DMS79 (cell line): Measurements from ENCODE around the gene VARS1.
A peak's percentile ranks its signal among the peaks of the same experiment; 100 is the strongest.
"Not testable (repeated sequence)": the region's sequence is repeated elsewhere in the genome, so short reads cannot be mapped to it uniquely, and the experiment has no call there.

Experiments used
- DNase-seq: peaks from one replicate; lab custom pipeline; 2025; lab: John Stamatoyannopoulos, UW

The VARS1 gene

GRCh38 chr6:31822036-31822821 is 26.7 kb upstream of the VARS1 start:
- no peak for DNase-seq

DNA sequence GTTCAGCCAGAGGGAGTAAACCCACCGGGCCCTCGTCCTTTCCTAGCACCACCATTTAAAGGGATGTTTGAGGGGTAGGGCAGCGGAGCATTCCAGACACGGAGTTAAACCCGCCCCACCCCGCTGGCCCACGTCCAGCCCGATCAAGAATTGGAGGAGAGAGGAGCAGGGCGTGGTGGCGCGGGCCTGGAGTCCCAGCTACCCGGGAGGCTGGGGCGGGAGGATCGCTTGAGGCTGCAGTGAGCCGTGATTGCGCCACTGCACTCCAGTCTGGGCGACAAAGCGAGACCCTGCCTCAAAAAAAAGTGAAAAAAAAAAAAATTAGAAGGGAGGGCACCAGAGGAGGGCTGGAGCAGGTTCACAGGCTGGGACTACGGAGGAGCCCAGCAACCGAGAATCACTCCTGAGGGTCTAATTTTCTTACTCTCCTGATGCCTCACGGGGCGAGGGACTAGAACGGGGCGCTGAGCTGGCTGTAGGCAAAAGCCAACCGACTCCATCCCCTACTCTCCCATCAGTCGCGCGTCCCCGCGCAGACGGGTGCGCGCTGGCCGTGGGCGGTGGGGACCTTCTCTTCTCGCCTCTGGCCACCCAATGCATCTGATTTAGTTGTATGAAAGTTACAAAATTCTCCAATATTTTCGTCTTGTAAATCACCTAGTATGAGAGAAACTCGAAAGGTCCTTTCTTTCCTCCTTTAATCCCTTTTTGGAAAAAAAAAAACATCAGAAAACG is 25.9 kb upstream of the VARS1 start:
- peak; percentile 19 for DNase-seq

DNA sequence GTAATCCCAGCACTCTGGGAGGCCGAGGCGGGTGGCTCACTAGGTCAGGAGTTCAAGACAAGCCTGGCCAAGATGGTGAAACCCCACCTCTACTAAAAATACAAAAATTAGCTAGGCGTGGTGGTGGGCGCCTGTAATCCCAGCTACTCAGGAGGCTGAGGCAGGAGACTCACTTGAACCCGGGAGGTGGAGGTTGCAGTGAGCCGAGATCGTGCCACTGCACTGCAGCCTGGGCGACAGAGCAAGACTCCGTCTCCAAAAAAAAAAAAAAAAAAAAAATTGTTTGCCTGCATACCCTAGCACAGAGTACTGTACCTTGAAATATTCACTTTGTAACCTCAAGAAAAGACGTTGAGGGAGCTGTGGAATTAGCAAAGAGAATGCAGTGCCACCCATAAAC is 24.8 kb upstream of the VARS1 start:
- DNase-seq = not testable (repeated sequence)

DNA sequence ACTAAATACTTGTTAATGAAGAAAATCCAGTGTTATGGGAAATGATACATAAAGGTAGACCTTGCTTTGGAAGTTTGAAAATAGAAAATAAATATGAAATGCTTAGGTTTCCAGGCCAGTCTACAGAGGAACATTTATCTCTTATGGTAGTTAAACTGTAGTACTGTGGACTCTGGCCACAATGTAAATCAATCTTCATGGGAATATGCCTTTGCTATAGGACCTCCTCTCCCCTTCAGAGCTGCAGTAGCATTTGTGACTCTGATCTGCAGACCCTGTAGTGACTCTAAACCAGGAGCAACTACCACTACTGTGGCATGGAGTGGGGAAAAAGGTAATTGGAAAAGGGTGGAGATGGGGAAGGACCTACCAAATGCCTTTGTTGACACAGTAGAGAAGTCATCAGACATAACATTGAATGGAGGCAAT is 24.3 kb upstream of the VARS1 start:
- no peak for DNase-seq

- DNase-seq = not testable (repeated sequence)
These were observed 22.5 kb upstream of the VARS1 start for GRCh38 chr6:31817929-31818511.

DNA sequence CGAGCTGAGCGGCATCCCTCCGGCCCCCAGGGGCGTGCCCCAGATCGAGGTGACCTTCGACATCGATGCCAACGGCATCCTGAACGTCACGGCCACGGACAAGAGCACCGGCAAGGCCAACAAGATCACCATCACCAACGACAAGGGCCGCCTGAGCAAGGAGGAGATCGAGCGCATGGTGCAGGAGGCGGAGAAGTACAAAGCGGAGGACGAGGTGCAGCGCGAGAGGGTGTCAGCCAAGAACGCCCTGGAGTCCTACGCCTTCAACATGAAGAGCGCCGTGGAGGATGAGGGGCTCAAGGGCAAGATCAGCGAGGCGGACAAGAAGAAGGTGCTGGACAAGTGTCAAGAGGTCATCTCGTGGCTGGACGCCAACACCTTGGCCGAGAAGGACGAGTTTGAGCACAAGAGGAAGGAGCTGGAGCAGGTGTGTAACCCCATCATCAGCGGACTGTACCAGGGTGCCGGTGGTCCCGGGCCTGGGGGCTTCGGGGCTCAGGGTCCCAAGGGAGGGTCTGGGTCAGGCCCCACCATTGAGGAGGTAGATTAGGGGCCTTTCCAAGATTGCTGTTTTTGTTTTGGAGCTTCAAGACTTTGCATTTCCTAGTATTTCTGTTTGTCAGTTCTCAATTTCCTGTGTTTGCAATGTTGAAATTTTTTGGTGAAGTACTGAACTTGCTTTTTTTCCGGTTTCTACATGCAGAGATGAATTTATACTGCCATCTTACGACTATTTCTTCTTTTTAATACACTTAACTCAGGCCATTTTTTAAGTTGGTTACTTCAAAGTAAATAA is 21.8 kb upstream of the VARS1 start:
- not testable (repeated sequence) for DNase-seq

GRCh38 chr6:31815025-31815838 is 19.7 kb upstream of the VARS1 start, which contains the start of the genes HSPA1A and HSPA1L:
Gene HSPA1A (plus strand): TSS chr6:31815543. CDS start chr6:31815757, 214 bp downstream.
Gene HSPA1L (minus strand): TSS chr6:31815283. CDS start chr6:31811972, 3,311 bp downstream.
- peak; percentile 90 for DNase-seq

DNA sequence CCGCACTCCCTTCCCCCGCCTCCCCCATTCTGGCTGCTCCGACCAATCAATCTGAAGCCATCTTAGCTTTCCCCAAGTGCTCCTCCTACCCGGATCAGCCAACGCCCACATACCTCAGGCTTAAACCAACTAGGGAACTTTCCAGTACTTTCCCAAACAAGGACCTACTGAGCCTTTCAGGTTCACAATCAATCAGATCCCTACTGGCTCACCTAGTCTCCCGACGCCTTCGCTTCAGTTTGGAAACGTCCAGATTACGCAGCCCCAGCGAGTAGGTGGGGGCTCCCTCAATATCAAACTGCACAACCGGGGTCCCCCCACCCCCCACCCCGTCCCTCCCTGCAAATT is 19.1 kb upstream of the VARS1 start:
- peak; percentile 89 for DNase-seq

- no peak for DNase-seq
These were observed 17.9 kb upstream of the VARS1 start for GRCh38 chr6:31813465-31813849.

GRCh38 chr6:31811645-31812044 is 16.1 kb upstream of the VARS1 start:
- DNase-seq = no peak

DNA sequence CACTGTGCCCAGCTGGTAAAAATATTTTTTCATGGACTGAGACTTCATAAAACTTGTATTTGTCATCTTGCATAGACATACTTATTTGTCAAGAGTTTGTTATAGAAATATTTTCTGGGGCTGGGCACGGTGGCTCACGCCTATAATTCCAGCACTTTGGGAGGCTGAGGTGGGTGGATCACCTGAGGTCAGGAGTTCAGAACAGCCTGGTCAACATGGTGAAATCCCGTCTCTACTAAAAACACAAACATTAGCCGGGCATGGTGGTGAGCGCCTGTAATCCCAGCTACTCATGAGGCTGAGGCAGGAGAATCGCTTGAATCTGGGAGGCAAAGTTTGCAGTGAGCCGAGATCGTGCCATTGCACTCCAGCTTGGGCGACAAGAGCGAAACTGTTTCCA is 13.0 kb upstream of the VARS1 start:
- DNase-seq = not testable (repeated sequence)

DNA sequence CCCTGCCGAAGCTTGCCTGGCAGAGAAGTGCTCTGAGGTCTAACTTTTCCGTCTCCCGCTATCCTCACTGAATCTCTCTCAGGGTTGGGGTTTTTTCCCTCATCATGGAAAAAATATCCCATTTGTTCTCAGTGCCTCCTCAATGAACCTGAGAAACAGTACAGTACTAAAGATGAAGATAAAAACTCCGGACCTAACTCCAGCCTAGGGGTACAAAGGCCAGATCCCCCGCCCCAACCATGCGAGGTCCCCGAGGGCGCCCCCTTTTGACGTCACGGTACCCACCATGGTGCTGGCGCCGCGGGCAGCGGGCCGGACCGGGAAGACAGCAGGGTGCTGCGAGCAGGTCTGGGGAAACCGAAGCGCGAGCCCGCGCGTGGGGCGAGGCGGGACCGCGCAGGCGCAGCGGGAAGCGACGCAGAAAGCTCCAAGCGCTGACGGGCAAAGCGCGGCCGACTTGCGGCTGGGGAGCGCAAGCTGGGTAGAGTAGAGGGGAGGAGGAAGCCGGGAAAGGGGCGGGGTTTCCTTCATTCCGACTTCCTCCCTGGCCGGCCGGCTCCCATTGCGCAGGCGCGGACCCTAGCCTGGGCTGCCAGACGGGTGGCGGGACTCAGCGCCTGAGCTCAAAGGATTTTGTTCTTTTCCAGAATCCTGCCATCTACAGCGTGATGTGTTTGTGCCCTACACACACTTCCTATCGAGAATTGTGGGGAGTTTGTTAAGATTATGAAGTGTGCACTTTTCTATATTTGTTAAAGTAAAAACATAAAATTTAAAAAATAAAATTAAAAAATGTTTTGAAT is 11.1 kb upstream of the VARS1 start, which contains the start of gene LSM2:
Gene LSM2 (minus strand): TSS at position 497 of the 803 bp plus-strand sequence. CDS start 209 bp downstream, at position 288.
- DNase-seq = peak; percentile 87

DNA sequence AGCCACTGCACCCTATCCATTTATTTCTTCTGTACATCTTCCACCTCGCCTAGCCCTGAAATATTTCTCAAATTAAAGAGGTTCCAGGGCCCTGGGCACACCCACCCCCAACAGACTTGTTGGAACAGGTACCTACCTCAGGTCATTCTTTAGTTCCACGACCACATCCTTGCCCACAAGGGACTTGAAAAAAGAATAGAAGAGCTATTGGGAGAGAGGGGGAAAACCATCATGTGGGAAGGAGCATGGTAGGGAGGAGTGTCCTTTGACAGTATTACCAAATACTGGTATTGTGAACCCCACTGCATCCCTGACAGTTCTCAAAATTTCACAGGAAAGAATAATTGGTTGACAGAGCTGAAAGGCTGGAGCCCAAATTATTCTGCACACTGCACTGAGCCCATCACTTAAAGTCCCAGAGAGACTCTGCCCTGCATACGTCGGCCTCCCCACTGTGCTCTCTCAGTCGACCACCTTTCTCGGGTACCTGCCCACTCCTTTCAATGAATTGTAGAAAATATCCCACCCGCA is 10.5 kb upstream of the VARS1 start:
- no peak for DNase-seq

GRCh38 chr6:31801031-31801927 is 5.7 kb upstream of the VARS1 start:
- DNase-seq = not testable (repeated sequence)

DNA sequence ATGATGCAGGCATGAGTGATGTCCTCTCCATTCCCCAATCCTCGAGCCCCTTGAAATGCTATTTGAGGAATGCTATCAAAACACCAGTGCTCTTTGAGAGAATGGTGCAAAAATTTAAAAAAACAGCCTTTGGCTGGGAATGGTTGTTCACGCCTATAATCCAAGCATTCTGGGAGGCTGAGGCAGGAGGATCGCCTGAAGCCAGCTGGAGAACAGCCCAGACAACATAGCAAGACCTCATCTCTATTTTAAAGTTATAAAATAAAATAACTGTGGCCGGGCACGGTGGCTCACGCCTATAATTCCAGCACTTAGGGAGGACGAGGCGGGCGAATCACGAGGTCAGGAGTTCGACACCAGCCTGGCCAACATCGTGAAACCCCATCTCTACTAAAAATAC is 4.2 kb upstream of the VARS1 start:
- DNase-seq = no peak

DNA sequence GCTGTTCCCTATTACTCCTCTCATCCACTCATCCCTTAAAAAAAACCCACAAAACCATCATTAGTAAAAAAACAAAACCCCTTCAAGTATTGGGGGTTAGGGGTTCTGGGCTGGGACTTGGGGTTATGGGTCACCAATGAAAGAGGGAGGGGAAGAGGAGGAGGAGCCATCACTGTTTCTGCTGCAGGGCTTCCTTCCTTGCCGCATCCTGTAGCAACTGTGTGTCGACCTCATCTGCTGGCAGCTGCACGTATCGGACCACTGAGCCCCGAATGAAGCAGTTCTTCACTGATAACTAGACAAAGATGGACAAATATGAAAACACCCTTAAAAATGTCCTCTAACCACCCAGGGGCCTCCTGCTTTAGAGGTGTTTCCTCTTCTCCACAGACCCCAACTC is 2.0 kb upstream of the VARS1 start:
- no peak for DNase-seq

- no peak for DNase-seq
These were observed 1.4 kb upstream of the VARS1 start for GRCh38 chr6:31796993-31797385.

- no peak for DNase-seq
These were observed 511 bp downstream of the VARS1 start for GRCh38 chr6:31794866-31795615.
